Activated T-cell treated with anti-CD3 and anti-CD28 coated beads for 24 hours (primary cell): Measurements from ENCODE around the gene RAB31.

Experiments used
- DNase-seq: peaks from one replicate; pipeline ENCODE4 v3.0.0-alpha.2; 2020; ENCODE audit warnings: low read depth

The RAB31 gene

DNA sequence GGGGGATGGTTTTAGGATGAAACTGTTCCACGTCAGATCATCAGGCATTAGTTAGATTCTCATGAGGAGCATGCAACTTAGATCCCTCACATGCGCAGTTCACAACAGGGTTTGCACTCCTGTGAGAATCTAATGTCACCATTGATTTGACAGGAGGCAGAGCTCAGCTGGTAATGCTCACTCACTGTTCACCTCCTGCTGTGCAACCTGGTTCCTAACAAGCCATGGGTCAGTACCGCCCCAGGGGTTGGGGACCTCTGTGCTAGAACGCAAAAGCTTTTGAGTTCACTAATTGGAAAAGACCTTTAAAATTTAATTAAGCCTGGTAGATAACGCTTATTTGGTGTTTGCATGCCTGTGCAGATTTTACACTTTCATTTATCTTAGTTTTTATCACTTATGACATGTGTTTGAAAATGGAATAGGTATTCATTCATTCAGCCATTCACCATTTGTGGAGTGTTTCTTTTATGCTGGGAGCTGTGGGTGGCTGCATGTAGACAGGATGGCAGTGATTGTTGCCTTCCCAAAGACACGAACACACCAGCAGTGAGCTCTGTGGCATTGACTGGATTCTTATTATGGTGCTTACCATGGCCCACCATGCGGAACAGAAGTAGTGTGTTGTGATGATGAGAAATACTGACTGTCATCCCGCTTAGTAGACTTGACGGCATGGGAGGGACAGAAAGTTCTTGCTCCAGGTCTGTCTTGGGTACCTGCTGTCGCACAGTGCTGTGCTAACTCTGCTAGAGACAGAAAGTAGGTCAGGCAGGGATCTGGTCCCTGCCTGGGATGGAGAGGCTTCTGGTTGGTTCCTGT, 6.4 kb downstream of the RAB31 start:
- no peak for DNase-seq

DNA sequence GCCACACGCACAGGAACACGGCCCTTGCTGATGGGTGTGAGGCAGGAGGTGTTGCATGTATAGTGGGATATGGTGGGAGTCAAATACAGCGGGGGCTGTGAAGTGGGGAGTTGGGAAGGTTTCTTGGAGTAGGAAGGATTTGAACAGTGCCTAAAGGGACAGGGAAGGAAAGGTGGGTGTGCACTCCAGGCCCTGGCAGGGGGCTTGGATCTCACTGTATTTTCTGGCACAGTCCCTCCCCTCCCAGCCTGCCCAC, 6.9 kb downstream of the RAB31 start:
- DNase-seq, result no peak

DNA sequence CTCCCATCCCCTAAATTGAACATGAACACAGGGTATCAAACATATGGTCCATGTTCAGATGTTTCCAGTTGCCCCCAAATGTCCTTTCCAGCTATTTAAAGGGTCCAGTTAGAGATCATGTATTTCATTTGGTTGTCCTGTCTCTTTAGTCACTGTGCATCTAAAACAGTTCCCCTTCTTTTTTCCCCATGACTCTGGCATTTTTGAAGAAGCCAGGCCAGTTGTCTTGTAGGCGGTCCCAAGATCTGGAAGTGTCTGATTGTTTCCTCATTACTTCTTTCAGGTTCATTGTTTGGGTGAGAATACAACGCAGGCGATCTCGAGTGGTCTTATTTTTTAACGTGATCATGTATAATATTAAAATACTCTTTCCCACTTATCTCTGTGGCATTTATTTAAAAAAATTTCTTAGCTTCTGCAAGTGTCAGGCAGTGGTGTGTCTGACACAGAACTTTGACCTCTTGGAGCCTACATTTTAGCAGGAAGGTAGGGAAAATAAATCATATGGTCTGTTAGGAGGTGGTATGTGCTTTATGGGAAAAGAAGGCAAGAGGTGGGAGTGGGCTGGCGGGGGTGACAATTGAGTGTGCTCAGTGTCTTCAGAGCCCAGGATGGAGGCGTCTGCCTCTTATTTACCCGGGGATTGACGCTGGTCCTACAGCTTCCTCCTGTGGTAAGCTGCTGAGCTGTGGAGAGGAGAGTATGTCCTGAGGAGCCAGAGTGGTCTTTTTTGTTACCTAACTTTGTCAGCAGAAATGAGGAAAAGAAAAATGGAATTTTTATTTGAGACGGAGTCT, 8.1 kb downstream of the RAB31 start:
- no peak for DNase-seq

DNA sequence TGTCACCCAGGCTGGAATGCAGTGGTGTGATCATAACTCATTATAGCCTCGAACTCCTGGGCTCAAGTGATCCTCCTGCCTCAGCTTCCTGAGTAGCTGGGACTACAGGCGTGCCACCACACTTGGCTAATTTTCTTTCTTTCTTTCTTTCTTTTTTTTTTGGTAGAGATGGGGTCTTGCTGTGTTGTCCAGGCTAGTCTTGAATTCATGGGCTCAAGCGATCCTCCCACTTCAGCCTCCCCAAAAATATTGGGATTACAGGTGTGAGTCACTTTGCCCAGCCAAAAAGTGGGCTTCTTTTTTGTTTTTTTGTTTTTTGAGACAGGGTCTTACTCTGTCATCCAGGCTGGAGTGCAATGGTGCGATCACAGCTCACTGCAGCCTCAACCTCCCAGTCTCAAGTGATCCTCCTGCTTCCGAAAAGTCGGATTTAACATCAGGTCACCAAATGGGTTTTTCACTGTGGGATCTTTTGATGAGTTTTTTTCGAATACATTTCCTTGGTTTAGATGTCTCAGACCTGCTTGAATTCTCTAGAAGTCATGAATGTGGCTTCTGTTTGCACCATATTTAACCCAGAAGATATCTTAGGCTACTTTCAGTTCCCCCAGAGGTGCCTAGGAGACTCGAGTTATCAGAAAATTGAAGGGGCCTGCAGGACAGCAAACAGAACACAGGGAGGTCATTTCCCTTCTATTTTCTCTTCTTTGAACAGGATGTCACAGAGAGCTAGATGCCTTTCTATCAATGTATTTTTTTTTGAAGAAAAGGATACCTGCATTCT, 8.9 kb downstream of the RAB31 start:
- DNase-seq, result no peak

DNA sequence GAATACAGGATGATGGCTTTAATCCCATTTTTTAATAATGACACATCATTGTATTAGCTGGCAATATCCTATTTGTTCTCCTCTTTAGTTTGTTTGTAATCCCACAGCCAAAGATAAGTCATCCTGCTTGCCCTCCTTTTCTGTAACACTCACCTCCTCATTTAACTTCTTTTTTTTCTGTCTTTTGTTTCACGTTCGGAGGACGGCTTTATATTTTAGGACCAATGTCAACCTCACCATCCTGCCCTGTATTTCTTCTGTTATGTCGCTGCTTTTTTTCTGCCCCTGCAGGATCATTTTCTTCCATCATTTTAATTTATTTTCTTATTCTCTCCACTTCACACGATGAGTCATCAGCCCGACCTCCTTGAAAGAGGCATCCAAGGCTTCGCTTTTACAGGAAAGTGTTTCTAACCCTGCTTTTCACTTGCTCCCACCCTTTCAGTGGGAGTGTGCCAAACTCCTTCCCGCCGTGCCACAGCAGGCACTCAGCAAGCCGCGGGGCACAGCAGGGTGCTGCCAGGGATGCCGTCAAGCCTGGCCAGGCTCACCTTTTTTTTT, 11.4 kb downstream of the RAB31 start:
- DNase-seq, result no peak

DNA sequence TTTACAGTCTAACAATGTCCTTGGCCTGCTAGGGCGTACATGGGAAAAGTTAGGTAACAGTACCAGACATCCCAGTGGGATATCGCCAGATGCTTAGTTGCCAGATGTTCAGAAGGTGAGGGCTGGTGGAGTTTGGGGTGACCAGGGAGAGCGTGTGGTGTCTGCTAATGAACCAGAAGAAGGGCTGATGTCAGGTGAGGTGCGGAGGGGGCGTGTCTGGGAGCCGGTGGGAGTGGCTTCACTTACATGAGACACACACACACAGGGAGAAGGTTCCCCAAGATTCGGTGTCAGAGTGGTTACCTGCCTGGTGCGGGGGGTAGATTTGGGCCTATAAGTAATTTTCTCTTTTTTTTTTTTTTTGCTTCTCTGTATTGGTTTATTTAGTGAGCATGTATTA, 12.2 kb downstream of the RAB31 start:
- DNase-seq, result no peak

DNA sequence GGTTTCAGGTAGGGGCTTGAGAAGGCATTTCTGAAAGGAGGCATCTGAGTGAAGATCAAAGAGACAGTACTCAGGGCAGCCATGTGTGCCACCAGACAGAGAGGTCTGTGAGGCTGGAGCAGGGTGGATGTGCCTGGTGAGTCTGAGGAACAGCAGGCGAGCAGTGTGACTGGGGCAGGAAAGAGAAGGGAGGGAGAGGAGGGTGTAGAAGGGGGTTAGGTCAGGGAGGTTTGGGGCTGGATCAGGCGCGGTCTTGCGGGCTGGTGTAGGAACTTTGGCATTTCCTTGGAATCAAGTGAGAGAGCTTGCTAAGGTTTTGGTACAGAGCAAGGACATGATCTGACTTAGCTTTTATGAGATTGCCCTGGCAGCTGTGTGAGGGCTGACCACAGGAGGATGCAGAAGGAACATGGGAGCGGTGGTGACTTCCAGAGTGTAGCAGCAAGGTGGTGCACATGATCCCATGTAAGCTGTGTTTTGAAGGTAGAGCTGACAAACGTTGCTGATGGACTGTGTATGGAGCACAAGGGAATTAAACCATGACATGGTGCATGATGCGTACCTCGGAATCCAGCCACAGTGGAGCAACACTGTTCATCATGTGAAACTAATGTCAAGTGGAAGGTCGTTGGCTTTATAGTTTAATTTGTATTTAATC, 13.9 kb downstream of the RAB31 start:
- DNase-seq, result no peak

DNA sequence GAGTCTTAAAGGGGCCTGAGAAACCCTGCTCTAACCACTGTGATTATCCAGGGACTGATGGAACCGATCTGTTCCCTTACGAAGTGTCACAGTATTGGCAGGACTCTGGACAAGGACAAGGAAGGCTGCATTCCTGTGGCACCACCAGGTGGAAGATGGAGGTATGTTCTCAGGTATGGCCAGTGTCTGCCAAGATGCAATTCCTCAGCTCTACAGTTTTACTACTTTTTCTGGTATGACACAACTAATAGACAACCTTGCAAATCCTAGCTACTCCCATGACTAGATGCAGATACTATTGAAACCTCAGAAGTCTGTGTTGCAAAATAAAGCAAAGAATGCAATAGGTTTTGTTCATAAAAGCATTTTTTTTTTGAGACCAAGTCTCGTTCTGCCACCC, 14.6 kb downstream of the RAB31 start:
- no peak for DNase-seq

DNA sequence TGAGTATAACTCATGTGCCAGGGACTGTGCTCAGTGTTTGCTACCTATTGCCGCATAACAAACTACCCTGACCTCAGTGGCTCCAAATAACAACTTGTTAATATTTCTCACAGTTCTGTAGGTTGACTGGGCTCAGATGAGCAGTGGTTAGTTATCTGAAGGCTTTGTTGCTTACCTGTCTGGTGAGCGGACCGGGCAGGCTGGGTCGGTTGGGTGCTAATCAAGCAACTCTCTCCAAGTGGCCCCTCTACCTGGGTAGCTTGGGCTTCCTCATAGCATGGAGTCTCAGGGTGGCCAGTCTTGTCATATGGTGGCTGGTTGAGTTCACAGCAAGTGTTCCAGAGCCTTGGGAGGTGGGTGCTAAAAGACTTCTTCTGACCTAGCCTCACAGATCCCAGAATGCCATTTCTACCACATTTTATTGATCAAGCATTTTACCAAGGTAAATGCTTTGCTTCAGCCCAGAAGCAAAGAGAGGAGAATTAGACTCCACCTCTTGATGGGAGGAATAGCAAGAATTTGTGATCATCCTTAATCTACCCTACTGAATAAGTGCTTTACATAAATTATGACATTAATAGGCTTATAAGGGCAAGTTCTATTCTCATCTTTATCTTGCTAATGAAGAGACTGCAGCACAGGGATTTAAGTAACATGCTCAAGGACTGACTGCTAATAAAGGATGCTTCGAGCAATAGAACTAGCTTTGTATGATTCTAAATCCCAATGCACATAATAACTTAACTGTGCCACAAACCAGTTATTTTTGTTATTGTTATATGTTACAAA, 16.9 kb downstream of the RAB31 start:
- no peak for DNase-seq

DNA sequence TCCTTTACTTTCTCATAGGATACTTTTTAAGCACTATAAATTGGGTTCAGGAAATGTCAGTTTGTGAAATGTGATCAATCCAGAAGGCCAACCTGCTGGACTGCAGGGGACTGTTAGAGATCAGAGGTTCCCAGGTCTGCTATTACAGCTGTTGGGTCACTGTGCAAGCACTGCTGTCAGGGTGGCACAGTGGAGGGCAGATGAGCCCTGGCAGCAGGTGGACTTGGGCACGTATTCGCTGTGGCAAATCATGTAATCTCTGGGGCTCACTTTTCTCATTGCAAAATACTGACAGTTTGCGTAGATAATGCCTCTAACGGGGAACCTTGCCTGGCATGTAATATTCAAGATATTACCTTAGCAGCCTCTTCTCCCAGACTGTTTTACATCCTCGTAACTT, 18.1 kb downstream of the RAB31 start:
- DNase-seq, result no peak

DNA sequence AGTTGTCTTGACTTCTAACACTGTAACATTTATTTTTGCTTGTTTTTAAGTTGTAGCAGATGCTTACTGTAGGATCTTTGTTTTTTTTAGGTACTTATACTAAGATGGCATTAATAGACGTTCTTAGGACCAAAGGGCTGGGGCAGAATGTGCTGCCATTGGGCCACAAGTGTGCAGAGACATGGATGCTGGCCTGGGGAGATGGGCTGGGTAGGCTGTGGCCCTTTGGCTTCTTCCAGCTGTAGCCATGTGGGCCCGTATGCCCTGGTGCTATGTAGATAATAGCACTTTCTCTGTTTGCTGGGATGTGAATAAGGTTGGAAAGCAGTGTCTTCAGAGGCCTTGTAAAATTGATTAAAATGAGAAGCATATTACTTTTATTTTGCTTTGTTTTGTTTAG, 18.8 kb downstream of the RAB31 start:
- DNase-seq, result no peak

DNA sequence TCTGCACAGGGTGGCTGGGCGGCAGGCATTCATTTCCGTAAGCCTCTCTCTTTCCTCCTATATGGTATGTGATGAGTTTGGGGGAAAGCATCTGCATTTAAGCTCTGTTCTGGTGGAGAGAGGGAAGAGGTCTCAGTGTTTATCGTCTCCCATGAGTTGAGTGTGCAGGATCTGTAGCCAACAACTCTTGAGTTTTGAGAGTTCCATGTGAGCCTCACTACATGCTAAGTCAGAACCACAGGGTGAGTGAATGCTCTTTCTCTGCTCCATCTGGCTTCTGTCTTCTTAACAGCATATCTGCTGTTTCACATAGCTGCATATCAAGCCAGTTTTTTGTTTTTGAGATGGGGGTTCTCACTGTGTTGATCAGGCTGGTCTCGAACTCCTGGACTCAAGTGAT, 22.7 kb downstream of the RAB31 start:
- DNase-seq, result no peak

DNA sequence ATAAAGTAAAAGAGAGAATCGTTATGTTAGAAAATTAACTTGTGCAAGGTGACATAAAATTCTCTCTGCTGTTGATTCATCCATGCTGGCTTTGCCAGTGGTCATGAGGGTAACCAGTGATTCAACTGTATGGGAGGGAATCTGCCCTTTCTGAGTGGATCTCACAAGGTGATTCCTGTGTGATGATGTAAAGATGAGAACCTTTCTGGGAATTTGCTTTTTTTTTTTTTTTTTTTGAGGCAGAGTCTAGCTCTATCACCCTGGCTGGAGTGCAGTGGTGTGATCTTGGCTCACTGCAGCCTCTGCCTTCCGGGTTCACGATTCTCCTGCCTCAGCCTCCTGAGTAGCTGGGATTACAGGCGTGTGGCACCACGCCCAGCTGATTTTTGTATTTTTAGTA, 23.3 kb downstream of the RAB31 start:
- no peak for DNase-seq

DNA sequence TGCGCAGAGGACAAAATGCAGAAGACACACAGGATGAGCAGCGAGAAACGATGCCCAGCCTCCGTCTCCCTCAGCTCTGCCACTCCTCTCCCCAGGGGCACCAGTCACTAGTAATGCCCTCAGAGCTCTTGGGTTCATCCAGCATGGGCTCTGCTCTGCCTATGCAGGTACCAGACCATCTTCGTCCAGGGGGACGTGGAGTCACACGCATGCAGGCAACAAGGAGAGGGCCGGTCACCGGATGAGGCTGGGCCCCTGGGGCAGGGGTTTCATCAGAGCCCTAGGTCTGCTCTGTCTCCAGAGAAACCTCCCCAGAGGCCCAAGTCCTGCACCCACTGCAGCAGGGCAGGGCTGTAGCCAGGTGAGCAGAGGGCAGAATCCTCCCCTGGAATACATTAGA, 23.9 kb downstream of the RAB31 start:
- no peak for DNase-seq

DNA sequence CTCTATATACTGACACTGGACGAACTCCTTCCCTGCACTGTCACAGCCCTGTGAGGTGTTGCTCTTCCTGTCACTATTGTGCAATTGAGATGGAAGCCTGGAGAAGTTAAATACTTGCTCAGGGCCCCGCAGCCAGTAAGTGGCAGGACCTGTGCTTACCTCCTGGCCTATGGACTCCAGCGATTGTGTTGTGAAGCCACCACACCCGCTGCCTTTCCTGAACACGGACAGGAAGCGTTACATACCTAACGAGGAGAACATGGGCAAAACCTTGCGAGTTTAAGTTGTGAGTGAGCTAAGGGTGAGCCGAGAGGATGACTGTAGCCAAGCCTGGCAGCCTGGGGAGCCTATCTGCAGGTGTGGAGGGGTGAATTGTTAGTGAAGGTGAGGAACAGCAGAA, 26.1 kb downstream of the RAB31 start:
- DNase-seq, result no peak

DNA sequence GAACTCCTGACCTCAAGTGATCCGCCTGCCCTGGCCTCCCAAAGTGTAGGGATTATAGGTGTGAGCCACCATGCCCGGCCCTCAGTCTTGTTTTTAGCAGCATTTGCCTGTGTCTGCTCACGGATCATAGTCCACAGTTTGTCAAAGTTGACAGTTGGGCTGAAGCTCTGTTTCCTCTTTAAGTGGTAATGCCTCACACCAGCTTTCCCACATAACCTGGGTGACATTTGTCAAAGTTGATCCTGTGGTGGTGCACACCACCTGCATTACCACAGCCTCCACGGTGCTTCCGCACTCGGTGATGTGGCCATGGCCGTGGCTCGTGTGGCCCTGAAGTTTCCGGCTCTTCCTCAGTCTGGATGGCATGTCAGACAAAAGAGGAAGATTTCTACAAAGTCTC, 27.1 kb downstream of the RAB31 start:
- no peak for DNase-seq

DNA sequence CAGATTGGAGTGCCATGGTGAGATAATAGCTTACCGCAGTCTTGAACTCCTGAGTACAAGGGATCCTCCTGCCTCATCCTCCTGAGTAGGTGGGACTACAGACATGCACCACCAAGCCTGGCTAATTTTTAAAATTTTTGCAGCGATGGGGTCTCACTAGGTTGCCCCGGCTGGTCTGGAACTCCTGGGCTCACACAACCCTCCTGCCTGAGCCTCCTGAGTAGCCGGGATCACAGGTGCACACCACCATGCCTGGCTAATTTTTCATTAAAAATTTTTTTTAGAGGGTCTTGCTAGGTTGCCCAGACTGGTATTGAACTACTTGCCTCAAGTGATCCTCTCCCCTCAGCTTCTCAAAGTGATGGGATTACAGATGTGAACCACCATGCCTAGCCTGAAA, 27.8 kb downstream of the RAB31 start:
- DNase-seq, result no peak

DNA sequence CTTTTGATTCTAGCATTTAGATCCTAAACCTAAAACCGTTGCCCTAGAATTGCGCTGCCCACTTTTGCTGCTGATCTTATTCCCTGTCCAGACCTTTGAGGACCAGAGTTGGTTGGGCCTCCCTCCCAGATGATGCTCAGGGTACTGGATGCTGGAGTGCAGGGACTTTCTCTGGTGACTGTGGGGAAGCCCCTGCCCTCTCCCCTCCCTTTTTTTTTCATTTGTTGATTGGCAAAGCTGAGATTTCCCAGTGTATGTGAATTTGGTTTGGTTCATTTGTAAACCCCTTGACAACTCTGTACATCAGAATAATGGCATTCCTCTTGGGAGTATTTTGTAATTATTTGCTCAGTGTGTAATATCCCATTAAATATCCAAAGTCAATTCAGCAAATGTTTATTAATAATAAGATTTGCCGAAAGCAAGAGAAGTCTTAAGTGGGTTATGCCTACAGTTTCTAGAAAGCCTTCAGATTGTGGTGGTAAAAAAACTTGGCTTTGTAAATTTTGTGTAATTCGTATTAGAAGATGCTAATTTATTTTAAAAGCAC, 28.3 kb downstream of the RAB31 start:
- DNase-seq, result no peak

DNA sequence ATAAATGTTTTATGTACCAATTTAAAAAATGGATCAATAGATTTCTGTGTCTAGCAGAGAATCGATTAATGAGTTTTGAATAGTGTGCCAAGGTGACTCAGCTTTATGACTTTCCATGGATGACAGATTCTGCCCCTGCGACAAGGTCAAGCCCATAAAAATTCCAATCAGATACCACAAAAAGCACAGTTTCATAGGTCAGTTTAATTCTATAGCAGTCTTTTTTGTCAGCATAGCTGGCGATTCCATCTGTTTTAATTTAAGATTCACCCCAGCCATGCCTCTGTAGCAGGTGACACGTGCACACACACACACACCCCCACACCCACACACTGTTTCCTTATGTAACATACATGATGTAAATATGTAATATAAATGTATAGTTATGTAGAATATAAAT, 28.9 kb downstream of the RAB31 start:
- DNase-seq, result no peak

DNA sequence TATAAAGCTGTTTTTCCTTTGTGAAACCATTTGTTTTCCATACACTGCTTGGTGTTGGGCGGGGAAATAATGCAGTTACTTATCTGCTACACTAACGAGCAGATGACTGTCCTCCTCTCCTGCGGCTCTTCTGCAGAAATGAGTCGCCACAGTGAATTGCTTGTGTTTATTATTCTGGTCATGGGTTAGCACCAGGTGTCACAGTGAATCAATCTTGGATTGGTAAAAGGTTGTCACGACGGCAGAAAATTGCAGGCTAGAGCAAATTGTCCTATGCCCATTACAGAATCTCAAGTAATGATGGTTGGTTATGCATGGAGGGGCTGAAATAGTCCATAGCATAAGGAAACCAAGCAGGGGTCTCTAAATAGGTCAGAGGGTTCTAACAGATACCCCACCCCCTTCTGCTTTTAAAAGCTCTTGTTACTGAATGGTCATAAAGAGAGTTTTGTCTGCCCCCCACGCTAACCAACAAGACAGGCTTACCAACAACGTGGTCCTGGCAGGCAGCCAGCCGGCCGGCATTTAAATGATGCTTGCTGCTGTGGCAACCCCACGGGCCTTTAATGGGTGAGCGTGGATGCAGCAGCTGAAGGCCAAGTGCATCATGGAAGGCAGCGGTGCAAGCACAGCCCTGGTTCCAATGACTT, 29.5 kb downstream of the RAB31 start:
- DNase-seq, result no peak
